SK-N-SH treated with all-trans-retinoic acid at 6 μM for 48 hours (cell line): ENCODE measurements around the gene TTL.
A peak's percentile ranks its signal among the peaks of the same experiment; 100 is the strongest.

Source experiments
- ATAC-seq: fragments of 200-7000 bp; cut with Tn5 transposase; 3 replicates; pipeline ENCODE4 v1.9.1; 2020; ENCODE audit warnings: mild to moderate bottlenecking, moderate library complexity
- ARNTL ChIP-seq: fragments of 450-650 bp; formaldehyde crosslinking; IDR thresholded peaks from 2 replicates; pipeline ENCODE4 v1.5.0; 2020; ENCODE audit warnings: low read depth, mild to moderate bottlenecking, moderate library complexity, borderline replicate concordance
- CREB5 ChIP-seq: fragments of 250-450 bp; sonication (Bioruptor Pico); IDR thresholded peaks from 2 replicates; pipeline ENCODE4 v1.5.1; 2020; ENCODE audit warnings: low read depth, mild to moderate bottlenecking, moderate library complexity
- CSDC2 ChIP-seq: fragments of 250-450 bp; sonication (Bioruptor Pico); IDR thresholded peaks from 2 replicates; pipeline ENCODE4 v1.5.0; 2020; ENCODE audit warnings: mild to moderate bottlenecking, moderate library complexity
- ESRRG ChIP-seq: fragments of 250-450 bp; sonication (Bioruptor Pico); IDR thresholded peaks from 2 replicates; pipeline ENCODE4 v1.6.1; 2021; ENCODE audit warnings: mild to moderate bottlenecking
- GLIS3 ChIP-seq: fragments of 250-450 bp; sonication (Bioruptor Pico); IDR thresholded peaks from 2 replicates; pipeline ENCODE4 v1.5.0; 2020; ENCODE audit warnings: mild to moderate bottlenecking, moderate library complexity
- ISL1 ChIP-seq: fragments of 250-450 bp; sonication (Bioruptor Pico); IDR thresholded peaks from 2 replicates; pipeline ENCODE4 v2.1.2; 2022; ENCODE audit warnings: mild to moderate bottlenecking, moderate library complexity
- OSR1 ChIP-seq: fragments of 250-450 bp; sonication (Bioruptor Pico); IDR thresholded peaks from 2 replicates; pipeline ENCODE4 v1.8.0; 2022; ENCODE audit warnings: moderate library complexity, mild to moderate bottlenecking, inconsistent platforms
- PATZ1 ChIP-seq: fragments of 250-450 bp; sonication (Bioruptor Pico); IDR thresholded peaks from 2 replicates; pipeline ENCODE4 v1.8.0; 2020; ENCODE audit warnings: mild to moderate bottlenecking, moderate library complexity, borderline replicate concordance
- PPARA ChIP-seq: fragments of 250-450 bp; sonication (Bioruptor Pico); IDR thresholded peaks from 2 replicates; pipeline ENCODE4 v1.5.0; 2020; ENCODE audit warnings: mild to moderate bottlenecking, borderline replicate concordance
- RARB ChIP-seq: fragments of 250-450 bp; sonication (Bioruptor Pico); IDR thresholded peaks from 2 replicates; pipeline ENCODE4 v1.8.0; 2021; ENCODE audit warnings: mild to moderate bottlenecking, moderate library complexity
- SNAI2 ChIP-seq: fragments of 250-450 bp; sonication (Bioruptor Pico); IDR thresholded peaks from 2 replicates; pipeline ENCODE4 v1.5.0; 2020; ENCODE audit warnings: mild to moderate bottlenecking, moderate library complexity
- TCF4 ChIP-seq: fragments of 250-450 bp; sonication (Bioruptor Pico); IDR thresholded peaks from 2 replicates; pipeline ENCODE4 v1.8.0; 2021; ENCODE audit warnings: mild to moderate bottlenecking, moderate library complexity, borderline replicate concordance
- TSHZ2 ChIP-seq: fragments of 250-450 bp; sonication (Bioruptor Pico); IDR thresholded peaks from 2 replicates; pipeline ENCODE4 v1.5.0; 2020; ENCODE audit warnings: mild to moderate bottlenecking, moderate library complexity
- ZC3H10 ChIP-seq: fragments of 250-450 bp; sonication (Bioruptor Pico); IDR thresholded peaks from 2 replicates; pipeline ENCODE4 v1.5.1; 2021; ENCODE audit warnings: mild to moderate bottlenecking, moderate library complexity
- ZFP3 ChIP-seq: fragments of 250-450 bp; sonication (Bioruptor Pico); IDR thresholded peaks from 2 replicates; pipeline ENCODE4 v1.5.0; 2020; ENCODE audit warnings: mild to moderate bottlenecking, moderate library complexity
- ZFP30 ChIP-seq: fragments of 450-650 bp; formaldehyde crosslinking; IDR thresholded peaks from 2 replicates; pipeline ENCODE4 v1.5.0; 2022; ENCODE audit warnings: mild to moderate bottlenecking, moderate library complexity
- ZNF565 ChIP-seq: fragments of 450-650 bp; formaldehyde crosslinking; conservative IDR thresholded peaks from 2 replicates; pipeline ENCODE4 v1.5.0; 2020; ENCODE audit warnings: low read depth, mild to moderate bottlenecking, moderate library complexity
- ZNF8 ChIP-seq: fragments of 450-650 bp; formaldehyde crosslinking; IDR thresholded peaks from 2 replicates; pipeline ENCODE4 v1.5.0; 2020; ENCODE audit warnings: mild to moderate bottlenecking, moderate library complexity
- TF ChIP-seq, protein P1 (sequence below): fragments of 250-450 bp; sonication (Bioruptor Pico); IDR thresholded peaks from 2 replicates; pipeline ENCODE4 v1.5.1; 2021; ENCODE audit warnings: mild to moderate bottlenecking, moderate library complexity

The TTL gene

GRCh38 chr2:112540906-112541305, 59.0 kb downstream of the TTL start:
- TF ChIP-seq PPARA (CRISPR knock-in tag), result no peak
- TF ChIP-seq PATZ1 (CRISPR knock-in tag), result no peak
- no peak for TF ChIP-seq ZNF565 (CRISPR knock-in tag)
- no peak for TF ChIP-seq TCF4 (CRISPR knock-in tag)
- no peak for TF ChIP-seq ZC3H10 (CRISPR knock-in tag)
- no peak for TF ChIP-seq TSHZ2 (CRISPR knock-in tag)
- no peak for TF ChIP-seq GLIS3 (CRISPR knock-in tag)
- TF ChIP-seq CSDC2 (CRISPR knock-in tag), result no peak
- no peak for TF ChIP-seq ISL1 (CRISPR knock-in tag)
- TF ChIP-seq OSR1 (CRISPR knock-in tag), result no peak
- no peak for TF ChIP-seq ZNF8 (CRISPR knock-in tag)
- TF ChIP-seq ZFP30 (CRISPR knock-in tag), result no peak
- TF ChIP-seq RARB (CRISPR knock-in tag), result no peak
- no peak for ATAC-seq

- TF ChIP-seq ZFP3 (0 out of 2 replicates have a peak, but pooled peaks have one; percentile 1), ISL1 (CRISPR knock-in tag) (no peak), TCF4 (CRISPR knock-in tag) (no peak)
- TF ChIP-seq, protein P1, sequence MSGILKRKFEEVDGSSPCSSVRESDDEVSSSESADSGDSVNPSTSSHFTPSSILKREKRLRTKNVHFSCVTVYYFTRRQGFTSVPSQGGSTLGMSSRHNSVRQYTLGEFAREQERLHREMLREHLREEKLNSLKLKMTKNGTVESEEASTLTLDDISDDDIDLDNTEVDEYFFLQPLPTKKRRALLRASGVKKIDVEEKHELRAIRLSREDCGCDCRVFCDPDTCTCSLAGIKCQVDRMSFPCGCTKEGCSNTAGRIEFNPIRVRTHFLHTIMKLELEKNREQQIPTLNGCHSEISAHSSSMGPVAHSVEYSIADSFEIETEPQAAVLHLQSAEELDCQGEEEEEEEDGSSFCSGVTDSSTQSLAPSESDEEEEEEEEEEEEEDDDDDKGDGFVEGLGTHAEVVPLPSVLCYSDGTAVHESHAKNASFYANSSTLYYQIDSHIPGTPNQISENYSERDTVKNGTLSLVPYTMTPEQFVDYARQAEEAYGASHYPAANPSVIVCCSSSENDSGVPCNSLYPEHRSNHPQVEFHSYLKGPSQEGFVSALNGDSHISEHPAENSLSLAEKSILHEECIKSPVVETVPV (CRISPR knock-in tag), result 0 out of 2 replicates have a peak, but pooled peaks have one; percentile 41
- ATAC-seq, result peak; percentile 85
Observed at GRCh38 chr2:112541315-112542122, 59.6 kb downstream of the TTL start.

GRCh38 chr2:112542123-112542983, 60.4 kb downstream of the TTL start, which contains the start of gene POLR1B:
Gene POLR1B (plus strand): TSS chr2:112542465. CDS start chr2:112542495, 30 bp downstream.
- TF ChIP-seq SNAI2, result peak; percentile 80; the same call in 1 of the 2 replicates
- TF ChIP-seq ZFP3, result 0 out of 2 replicates have a peak, but pooled peaks have one; percentile 6
- no peak for TF ChIP-seq ZNF8 (CRISPR knock-in tag)
- ATAC-seq, result peak; percentile 90

GRCh38 chr2:112542984-112543661, 61.2 kb downstream of the TTL start:
- peak; percentile 46 for ATAC-seq
- TF ChIP-seq TSHZ2 (CRISPR knock-in tag), result no peak
- TF ChIP-seq ESRRG (CRISPR knock-in tag), result no peak
- TF ChIP-seq CREB5, result no peak
- TF ChIP-seq ZNF8 (CRISPR knock-in tag), result no peak
- no peak for TF ChIP-seq ARNTL
- TF ChIP-seq ZFP3, result no peak
- TF ChIP-seq, protein P1 (CRISPR knock-in tag), result no peak
